Loucy (cell line): Measurements from ENCODE around the gene ADAMTS7.

Source experiments
- EZH2phosphoT487 ChIP-seq: fragments of 200-600 bp; IDR thresholded peaks from 2 replicates; pipeline ENCODE4 v1.6.1; 2018; ENCODE audit warnings: antibody characterized with exemption, mild to moderate bottlenecking, moderate library complexity, borderline replicate concordance
- TF ChIP-seq, protein P1 (sequence below): fragments of 200-600 bp; sonication (generic); conservative IDR thresholded peaks from 2 replicates; pipeline ENCODE4 v1.5.1; 2014; ENCODE audit warnings: mild to moderate bottlenecking, antibody characterized with exemption, low read length

DNA sequence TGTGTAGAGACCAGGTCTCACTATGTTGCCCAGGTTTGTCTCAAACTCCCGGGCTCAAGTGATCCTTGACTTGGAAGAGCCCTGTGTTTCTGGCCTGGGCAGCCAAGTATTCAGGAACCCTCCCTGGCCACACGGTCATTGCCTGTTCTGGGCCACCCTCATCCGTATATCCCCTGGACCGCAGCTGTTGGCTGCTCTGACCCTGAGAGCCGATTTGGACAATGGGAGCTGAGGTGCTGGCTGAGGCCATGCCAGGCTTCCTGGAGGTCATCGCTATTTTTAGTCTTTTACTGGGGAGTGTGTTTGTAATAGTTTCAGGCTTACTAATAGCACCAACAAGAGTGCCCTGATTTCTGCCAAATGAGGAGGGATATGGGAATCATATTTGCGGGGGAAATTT is 60.7 kb downstream of the ADAMTS7 start:
- TF ChIP-seq, protein P1, sequence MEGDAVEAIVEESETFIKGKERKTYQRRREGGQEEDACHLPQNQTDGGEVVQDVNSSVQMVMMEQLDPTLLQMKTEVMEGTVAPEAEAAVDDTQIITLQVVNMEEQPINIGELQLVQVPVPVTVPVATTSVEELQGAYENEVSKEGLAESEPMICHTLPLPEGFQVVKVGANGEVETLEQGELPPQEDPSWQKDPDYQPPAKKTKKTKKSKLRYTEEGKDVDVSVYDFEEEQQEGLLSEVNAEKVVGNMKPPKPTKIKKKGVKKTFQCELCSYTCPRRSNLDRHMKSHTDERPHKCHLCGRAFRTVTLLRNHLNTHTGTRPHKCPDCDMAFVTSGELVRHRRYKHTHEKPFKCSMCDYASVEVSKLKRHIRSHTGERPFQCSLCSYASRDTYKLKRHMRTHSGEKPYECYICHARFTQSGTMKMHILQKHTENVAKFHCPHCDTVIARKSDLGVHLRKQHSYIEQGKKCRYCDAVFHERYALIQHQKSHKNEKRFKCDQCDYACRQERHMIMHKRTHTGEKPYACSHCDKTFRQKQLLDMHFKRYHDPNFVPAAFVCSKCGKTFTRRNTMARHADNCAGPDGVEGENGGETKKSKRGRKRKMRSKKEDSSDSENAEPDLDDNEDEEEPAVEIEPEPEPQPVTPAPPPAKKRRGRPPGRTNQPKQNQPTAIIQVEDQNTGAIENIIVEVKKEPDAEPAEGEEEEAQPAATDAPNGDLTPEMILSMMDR: no peak
- TF ChIP-seq EZH2phosphoT487: no peak
